Activated naive CD4-positive, alpha-beta T cell treated with Interleukin-2 at 50 U/mL for 16 hours (primary cell): ENCODE measurements around the gene SSPN.
"Not testable (repeated sequence)": the region's sequence is repeated elsewhere in the genome, so short reads cannot be mapped to it uniquely, and the experiment has no call there.

Experiments used
- DNase-seq: peaks from one replicate; pipeline ENCODE4 v3.0.0-alpha.2; 2020

SSPN gene

DNA sequence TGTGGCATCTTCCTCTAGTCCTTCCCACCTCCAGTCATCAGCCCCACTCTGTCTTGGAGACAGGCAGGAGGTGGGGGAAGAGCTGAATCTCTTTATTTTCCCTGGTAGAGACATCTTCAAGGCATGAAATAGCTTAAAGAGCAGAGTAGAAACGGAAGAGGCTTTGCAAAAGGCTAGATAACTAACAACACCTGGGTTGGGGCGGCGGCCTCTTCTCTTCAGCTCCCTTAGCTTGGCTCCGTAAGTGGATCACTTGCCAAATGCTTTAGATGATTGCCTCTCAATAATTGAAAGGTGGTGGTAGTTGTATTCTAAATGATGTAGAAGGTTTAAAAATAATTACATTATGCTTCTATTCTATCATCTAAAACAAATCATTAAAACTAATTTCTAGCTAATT lies 36.1 kb downstream of the SSPN start:
- no peak for DNase-seq

DNA sequence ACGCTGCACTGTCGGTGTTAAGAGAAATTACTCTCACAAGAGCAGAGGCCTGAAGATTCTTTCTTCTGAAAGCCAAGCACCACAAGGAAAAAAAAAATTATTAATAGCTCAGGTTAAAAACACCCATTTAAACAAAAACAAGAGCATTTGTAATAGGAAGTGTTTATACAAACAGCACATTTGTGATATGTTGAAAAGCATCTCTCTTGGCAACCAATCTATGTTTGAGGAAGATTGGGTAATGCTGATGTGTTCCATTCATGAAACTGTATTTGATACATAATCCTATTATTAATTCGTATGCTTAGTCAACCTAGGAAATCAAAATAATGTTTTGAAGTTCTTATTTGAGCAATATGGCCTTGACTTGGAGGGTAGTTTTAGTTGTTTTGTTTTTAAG lies 36.5 kb downstream of the SSPN start:
- no peak for DNase-seq

DNA sequence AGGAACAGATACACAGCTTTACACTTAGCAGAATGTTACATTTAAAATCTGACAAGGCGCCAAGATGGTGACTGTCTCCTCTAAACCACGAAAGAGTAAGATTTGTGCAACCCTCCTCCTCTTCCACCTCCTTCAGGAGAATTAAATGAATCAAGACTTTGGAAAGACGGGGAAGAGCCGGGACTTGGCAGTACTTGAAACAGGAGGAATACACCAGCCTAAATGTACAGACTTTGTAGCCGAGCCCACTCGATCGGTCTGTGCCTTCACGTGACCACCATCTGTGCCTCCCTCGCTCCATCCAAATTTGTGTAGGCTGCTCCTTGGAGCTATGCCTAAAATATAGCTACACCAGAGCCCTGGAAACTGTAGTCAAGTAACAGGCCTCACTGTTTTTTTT lies 38.3 kb downstream of the SSPN start:
- no peak for DNase-seq

DNA sequence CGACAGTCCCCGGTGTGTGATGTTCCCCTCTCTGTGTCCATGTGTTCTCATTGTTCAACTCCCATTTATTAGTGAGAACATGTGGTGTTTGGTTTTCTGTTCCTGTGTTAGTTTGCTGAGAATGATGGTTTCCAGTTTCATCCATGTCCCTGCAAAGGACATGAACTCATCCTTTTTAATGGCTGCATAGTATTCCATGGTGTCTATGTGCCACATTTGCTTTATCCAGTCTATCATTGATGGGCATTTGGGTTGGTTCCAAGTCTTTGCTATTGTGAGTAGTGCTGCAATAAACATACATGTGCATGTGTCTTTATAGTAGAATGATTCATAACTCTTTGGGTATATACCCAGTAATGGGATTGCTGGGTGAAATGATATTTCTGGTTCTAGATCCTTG lies 40.1 kb downstream of the SSPN start:
- not testable (repeated sequence) for DNase-seq

DNA sequence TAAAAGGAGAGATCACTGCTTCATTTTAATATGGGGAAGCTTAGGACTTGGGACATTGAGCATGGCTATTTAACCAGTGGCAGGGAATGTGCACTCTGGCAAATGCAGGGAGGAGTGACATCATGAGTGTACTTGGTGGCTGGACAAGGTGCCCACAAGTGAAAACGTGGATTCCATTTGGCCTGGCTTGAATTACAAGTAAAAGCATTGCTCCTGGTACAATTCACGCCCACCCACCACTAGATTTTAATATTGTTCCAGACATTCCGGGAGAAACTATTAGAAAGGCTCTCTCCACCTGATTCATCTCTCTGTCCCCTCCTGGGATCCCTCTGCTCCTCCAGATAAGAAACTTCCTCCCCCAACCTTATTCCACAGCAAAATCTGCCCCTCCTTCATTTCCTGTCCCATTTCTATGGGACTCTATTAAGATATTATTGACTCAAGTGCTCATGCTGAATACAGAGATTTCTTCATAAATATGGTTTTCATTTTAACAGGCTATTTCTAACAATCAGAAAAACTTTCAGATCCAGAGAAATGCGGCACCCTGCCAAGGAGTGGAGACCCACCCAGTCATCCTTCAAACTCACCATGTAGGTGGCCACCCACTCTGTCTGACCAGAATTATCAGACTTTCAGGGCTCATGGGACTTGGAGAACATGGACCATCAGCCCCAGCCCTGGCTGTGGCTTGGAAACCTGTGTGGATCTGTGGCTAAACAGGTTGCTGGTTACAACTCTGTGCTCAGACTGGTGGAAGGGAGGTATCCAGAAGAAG lies 43.2 kb downstream of the SSPN start:
- DNase-seq: no peak

DNA sequence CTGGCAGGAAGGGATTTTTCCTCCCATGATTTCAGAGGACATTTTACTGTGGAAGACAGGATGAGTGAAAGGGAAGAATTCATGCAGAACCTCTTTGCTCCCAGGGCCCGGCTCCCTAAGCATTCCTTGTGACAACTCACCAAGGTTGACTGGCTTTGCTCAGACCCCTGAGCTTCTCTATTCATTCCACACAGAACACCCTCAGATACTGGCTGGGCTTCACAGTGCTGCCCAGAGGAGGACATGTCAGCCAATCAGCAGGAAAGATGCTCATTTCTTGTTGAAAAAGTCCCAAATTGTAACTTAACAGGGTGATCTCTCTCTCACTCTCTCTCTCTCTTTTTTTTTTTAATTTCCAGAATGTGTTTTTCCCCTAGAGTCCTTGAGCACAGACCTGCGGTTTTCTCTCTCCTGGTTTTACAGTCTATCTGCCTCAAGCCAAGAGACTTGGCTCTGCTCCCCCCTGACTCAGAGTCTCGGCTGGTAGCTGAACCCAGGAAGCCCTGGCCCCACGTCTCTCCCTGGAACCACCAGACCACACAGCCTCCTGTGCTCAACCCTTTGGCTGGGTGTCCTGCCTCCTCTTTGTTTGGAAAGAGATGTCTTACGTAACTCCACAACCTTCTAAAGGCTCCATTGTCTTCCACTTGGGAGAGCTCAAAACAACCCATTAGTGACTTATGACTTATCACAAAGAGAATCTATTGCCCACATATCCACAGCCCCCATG lies 43.9 kb downstream of the SSPN start:
- no peak for DNase-seq

DNA sequence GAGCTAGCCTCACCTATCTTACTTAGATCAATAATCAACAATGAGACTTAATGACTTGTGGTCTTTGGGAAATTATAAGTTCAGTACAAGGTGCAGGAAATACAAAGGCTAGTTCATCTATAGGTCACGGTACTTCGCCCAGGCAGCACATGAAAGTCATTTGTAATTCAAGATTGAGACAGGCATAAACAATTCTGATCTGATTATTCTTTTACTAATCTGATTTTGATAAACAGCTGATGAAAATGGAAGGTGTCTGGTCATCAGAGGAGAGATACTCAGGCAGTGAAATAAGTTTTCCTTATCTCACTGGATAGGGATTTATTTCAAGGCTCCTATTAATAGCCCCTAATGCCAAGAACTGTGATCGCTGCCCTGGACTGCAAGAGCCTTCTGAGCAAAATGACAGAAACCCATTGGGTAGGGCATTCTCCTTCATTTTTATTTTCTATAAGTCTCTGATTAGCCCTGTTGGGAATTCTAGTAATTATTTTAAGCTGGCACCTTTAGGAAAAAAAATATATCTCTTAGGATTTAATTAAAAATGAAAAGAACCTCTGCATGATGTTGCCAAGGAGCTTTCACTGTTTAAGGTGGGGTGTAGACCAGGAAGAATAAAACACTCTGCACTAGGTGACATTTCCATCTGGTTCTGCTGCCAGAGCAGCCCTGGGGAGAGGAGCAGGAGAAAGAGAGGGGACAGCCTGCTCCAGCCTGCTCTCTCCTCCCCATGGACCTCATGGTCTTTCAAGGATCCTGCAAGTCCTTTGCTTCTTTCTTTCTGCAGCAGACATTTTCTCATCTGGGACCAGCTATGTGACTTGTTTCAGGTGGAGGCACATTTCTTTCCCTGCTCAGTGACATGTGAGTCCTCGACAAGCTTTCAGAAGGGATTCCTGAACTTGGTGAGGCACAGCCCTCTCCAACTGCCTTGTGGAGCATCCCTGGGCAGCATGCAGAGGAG lies 44.8 kb downstream of the SSPN start:
- no peak for DNase-seq

DNA sequence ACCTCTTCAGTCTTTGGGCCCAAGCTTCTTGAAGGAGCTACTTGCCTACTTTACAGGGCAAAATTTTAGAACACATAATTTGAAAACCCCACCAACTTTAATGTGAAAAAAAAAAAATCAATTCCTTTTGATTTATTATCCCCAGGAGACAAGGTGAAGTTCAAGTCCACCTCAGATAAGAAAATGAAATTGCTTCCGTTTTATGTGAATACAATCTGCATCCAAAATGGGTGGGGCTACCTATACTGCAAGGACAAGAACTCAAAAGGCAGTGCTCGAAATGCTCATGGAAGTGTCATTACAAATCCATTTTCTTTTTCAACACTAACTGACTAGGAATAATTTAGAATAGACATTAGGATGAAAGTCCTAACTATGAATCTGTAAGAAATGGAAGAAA lies 45.7 kb downstream of the SSPN start:
- DNase-seq: no peak

DNA sequence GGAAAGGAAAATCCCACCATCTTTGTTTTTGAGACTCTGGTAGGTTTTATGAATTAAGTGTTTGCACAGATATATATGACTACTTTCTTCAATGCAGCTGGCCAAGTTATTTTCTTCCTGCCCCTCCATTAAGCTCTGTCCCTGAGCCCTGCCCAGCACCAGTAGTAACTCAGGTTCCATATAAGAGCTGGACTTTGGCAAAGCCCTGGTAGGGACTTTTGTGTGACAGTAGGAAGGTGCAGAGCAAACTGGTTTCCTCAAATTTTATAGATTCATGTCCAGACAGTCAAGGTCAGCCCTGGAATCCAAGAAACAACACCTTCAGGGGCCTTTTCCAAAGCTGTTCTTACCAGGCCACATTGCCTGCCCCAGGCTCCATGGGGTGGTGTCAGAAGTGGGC lies 47.3 kb downstream of the SSPN start:
- no peak for DNase-seq

DNA sequence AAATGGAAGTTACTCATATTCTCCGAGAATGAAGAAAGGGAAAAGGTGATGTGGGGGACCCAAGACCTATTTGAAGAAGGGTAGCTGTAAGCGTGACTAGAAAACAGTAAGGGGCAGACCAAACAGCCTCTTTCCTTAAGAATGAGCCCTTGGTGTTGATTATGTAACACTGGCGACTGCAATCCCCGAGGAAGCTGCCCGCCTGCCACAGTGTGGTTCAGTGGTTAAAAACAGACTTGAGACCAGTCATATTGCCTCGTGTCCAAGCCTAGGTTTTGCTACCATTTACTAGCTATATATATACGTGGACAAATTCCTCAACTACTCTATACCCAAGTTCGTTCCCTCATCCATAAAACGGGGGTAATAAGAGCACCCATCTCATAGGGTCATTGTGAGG lies 49.1 kb downstream of the SSPN start:
- no peak for DNase-seq

DNA sequence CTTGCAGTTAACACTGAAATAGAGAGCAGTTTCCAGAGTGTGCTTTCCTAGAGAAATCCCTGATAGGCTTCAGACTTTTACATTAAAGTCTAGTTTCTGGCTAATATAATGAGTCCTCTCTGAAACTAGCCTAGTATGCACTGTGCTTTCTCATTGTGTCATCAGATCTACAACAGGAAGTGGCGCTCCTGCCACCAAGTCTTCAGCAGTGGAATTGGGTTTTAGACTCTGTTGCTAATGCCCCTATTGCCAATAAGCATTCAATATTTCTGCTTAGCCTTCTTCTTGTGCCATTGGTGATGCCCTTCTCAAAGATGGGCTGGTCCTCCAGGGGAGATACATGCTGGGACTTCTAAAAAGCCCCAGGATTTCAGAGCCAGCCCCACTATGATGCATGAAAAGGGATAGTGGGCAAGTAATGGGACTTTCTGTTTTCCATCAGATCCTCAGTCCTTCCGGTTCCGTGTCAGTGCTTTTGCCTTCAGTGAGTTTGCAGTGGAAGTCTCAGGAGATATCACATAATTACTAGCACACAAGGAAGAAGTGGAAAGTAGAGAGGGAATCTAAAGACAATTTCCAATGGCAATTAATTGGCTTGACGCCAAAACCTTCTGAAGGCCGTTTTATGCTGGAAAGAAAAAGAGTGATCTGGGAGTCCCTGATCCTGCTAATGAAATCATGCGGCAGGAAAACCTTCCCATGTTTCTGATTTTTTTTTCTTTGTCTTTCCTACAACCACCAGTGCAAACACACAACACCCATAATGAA lies 50.0 kb downstream of the SSPN start:
- DNase-seq: no peak

DNA sequence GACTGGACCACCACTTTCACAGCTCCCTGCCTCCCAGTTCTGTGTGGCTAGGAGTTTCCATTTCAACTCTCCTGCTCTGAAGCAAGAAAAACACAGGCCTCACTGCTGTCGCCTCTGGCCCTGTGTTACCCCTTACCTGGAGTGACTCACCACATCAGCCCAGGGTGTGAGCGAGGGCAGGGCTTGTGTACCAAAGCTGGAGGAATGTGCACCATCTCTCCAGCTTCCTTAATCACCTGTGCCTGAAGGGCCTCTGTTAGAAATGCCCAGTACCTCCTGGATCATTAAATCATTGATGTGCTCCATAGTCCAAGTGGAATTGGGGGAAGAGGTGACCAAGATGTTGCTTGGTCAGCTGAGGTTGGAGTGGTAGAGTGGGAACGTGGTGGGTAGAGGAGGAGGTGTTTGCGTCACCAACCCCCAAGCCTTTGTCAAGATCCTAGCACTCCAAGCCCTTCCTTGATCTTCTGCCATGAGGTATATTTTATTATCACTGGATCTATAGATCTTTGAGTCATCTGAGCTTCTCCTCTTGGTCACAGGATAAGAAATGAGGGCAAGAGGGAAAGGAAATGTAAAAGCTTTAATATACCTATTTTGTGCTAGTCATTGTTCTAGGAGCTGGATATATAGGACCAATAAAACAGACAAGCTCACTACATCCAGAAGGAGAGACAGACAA lies 51.3 kb downstream of the SSPN start:
- DNase-seq: no peak

DNA sequence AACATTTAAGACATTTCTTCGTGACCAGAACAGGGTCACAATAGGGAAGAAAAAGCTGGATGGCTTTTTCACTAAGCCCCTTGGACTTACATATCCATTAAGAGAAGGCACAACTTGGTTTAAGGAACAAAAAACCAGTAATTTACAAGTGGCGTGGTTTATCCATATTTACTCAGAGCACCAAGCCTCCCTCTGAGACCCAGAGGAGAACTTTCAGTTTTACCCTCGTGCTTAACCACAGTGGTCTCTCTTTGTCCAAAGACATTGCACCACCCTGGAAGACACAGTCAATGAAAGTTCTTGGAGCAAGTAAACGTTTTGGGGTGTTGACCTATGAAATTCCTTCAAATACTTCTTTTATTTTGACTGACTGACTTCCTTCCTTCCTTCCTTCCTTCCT lies 52.5 kb downstream of the SSPN start:
- DNase-seq: no peak

DNA sequence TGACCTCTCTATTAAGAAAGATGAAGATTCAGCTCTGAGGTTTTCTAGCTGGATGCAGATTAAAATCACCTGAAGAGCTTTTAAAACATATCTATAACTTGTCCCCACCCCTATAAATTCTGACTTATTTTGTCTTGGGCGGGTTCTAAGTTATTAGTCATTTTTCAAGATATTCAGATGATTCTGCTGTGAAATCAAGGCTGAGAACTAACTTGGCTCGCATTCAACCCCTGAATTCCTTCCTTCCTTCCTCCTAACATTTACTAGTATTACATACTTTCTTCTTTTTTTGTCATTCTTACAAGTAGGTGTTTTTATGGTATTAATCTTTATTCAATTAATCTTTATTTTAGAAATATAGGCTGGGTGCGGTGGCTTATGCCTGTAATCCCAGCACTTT lies 55.4 kb downstream of the SSPN start:
- DNase-seq: no peak

DNA sequence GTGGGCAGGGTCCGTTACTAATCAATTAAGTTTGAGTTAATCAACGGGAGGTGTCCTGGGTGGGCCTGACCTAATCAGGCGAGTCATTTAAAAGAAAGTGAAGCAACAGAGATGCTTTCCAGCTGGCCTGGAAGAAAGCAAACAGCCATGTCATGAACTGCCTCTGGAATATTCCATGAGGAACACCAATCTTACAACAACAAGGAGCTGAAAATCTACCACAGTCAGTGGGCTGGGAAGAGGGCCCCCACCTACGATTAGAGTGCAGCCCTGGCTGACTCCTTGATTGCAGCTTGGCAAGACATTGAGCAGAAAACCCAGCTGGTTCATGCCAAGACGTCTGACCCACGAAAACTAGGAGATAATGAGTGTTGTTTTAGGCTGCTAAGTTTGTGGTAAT lies 56.2 kb downstream of the SSPN start:
- no peak for DNase-seq

DNA sequence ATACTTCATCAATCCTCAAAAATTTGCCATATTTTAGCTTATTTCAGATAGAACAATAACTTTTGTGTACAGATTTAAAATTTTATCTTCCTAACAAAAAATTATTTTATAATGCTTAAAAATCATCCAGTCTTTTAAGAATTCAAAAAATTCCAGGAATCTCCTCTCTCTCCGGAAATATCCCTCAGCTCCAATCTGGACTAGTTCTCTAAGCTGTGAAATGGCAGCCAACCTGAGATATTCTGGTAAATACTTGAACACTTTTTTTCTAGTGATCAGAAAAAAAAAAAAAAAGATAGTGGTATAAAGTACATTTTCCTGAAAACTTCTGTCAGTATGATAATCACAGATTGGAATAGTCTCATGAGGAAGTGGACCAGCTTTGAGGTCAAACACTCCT lies 57.6 kb downstream of the SSPN start:
- no peak for DNase-seq

DNA sequence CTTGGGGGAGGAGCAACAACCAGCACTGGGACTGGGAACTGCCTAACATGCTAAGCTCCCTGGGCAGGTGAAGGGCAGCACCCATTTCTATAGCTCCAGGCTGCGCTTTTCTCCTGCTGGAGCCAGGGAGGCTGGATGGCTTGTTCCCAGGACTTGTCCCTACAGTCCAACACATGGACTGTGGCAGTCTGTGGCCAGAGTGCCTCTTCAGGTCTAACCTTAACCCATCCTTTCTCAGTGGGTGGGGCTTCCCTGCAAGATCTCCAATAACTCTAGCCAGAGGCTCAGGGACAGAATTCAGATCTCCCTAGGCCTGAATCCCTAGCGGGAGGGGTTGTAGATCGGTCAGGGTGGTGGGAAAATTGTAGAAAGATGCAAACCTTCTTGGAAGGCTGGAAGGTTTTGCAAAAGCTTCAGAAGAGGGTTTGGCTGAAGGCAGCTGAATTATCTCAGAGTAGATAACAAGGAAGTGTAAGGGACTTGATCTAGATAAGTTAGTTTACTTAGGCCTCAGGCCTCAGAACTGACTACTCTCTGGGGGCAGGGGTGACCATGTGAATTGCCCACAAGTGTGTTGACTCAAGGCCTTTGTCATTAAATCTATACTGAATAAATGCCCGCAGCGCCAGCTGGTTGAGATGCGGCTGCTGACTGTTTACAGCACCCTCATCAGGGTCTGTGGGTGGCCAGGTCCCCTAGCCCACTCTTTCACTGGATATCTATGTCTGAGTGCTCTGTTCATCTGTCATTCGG lies 60.7 kb downstream of the SSPN start:
- no peak for DNase-seq

DNA sequence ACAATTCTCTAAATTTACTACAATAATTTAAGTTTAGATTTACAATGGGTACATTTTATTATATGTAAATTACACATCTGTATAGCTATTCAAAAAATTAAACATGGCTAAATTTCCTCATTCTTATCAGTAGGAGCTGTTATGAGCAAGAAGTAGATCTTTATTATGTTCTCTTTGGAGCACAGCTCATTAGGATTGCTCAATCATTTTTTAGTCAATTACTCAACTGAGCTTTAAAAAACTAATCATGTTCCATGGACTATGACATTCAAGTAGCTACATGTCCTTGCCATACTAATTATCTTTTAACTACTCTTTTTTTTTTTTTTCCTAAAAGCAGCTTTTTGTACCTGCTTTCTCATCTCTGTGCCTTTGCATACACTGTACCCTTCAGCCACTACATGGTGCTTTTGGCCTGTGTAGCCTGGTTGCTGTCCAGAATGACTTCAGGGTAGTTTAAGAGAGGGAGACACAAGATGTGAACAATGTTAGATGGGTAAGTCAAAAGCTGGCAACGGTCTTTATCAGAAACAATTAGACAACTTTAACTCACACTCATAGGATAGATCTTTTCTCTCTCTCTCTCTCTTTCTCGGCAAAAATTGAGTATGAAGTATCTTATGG lies 69.0 kb downstream of the SSPN start:
- no peak for DNase-seq

DNA sequence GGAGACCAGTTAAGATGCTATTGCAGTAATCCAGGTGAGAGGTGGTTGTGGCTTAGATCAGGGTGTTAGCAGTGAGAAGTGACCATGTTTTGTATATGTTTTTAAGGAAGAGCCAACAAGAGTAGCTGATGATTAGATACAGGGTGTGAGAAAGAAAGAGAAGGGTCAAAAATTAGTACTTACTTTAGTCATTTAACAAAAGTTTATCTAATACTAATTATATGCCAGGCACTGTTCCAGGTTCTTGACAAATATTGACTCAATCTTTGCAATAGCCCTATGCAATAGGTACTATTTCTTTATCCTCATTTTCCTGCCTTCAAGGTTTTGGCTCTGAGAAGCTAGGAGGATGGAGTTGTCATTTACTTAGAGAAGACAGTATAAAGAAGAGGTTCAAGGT lies 70.2 kb downstream of the SSPN start:
- no peak for DNase-seq

DNA sequence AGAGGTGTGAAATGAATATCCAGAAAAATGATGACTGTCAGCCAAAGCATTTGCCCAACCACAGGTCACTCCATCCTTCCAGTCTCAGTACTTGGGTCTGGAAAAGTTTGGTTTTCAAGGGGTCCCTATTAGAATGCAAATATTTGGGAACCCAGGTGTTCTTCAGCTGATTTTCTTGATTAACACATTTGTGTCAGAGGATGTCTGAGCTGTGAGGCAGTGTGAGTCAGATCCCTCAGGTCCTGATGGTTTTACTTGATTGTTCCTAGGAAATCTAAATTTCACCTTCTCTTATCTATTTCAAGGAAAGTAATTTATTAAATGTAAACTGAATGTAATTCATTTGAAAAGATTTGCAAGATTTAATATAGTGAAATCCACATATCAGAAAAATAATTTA lies 71.5 kb downstream of the SSPN start:
- DNase-seq: no peak
